HG02970 (cell line): ENCODE results near the gene TTLL6.

Experiments
- ATAC-seq: cut with Tn5 transposase; IDR thresholded peaks from one replicate; pipeline ENCODE4 v1.9.1; 2021; ENCODE audit warnings: mild to moderate bottlenecking, moderate library complexity, moderate number of reproducible peaks; ENCODE audit not compliant: unreplicated experiment, low FRiP score

The TTLL6 gene

GRCh38 chr17:48769009-48769675 lies 47.9 kb downstream of the TTLL6 start:
- no peak for ATAC-seq

GRCh38 chr17:48767263-48767774 lies 49.7 kb downstream of the TTLL6 start:
- no peak for ATAC-seq

DNA sequence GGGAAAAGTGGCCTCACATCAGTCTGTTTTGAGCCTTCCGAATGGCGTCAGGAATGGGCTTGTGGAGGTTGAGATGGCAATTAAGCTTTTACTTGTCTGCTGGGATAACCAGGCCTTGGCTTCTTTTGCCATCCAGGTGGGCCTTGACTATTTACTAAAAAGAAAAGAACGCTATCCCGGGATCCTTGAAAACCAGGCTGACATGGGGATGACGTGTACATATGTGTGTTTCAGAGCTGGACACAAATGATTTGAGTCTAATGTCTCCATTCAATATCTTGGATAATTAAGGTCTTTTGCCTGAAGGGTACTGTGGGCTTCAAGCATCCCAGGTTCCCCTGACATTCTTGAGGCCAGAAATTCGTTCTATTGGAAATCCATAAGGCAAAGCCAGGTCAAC lies 55.9 kb downstream of the TTLL6 start:
- ATAC-seq, result no peak

DNA sequence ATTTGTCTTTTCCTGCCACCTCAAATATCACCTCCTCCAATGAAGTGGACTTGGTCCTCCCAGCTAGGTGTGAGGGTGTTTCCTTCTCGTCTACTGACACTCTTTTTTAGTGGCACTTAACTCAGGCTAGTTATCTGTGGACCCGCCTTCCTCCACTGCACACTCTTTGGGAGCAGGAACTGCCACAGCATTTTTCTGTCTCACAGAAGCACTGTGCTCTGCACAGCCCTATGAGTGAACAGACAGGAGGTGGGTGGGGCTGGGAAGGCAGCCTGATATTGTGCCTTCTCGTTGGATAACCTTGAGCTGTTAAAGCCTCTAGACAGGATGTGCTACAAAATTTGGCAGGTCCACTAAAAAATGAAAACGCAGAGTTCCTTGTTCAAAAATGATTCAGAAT lies 56.6 kb downstream of the TTLL6 start:
- ATAC-seq, result no peak

GRCh38 chr17:48759288-48759687 lies 57.7 kb downstream of the TTLL6 start:
- ATAC-seq, result no peak

- ATAC-seq, result no peak
Measured at GRCh38 chr17:48757524-48757961, 59.5 kb downstream of the TTLL6 start.

DNA sequence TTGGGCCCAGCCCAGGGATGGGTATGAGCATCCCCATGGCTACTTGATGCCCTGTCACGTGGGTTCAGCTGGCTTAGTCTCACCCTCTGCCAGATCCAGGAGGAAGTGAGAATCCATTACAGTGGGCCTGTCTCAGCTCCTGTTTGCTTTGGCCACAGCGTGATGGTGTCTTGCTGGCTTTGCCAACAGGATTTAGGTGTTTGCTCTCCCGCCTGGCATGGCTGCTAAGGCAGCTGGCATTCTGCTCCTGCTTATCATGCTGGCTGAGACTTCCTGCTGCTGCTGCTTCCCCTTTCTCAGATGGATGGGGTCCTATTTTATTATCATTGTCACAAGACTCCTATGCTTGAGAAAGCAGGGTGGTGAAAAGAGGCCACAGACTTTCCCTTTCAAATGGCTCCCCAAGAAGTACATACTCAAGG lies 60.2 kb downstream of the TTLL6 start:
- no peak for ATAC-seq

DNA sequence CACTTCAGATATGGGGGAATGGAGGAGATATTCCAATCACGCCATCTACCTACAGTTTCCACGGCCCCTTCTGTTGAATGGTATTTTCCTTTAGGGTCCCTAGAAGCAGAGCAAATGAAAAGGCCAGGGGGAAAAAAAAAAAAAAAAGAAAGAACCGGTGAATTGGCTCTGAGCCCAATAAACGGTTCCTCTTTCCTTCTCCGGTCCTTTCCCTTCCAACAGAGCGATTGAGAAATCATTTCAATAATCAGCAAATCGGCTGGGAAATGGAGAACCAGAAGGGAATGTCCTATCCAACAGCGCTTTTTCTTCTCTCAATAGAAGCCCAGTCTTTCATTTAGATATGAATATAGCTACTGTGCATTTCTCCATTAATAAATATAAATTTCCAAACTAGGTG lies 61.7 kb downstream of the TTLL6 start:
- no peak for ATAC-seq

GRCh38 chr17:48754500-48755261 lies 62.3 kb downstream of the TTLL6 start:
- ATAC-seq, result no peak

DNA sequence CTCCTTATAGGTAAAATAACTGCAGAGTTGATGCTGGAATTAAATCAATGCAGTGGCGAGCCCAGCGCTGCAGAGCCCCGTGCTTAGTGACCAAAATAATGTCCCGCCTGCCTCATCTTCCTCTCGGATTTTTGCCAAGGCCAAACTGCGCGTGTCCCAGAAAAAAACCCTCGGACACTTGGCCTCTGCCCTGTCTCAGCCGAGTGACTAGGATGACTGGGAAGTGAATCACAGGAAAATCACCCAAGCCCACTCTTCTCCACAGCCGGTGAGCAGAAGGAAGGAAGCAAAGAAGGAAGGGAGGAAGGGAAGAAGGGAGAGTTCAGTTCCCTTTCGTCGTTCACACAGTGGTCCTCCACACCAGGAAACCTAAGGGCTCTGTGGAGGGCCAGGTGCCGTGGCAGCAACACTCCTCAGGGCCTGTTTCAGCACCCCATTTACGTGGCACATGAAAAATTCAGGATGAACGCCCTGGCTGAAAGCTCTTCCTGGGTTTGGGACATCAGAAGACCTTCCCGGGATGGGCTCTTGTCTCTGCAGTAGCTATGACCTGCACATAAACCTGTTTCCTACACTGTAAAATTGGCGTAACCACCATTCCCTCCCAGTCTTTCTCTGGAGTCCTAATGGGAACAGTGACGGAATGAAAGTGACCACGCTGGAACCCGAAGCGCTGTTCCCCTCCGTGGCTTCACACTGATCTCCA lies 63.1 kb downstream of the TTLL6 start:
- no peak for ATAC-seq

DNA sequence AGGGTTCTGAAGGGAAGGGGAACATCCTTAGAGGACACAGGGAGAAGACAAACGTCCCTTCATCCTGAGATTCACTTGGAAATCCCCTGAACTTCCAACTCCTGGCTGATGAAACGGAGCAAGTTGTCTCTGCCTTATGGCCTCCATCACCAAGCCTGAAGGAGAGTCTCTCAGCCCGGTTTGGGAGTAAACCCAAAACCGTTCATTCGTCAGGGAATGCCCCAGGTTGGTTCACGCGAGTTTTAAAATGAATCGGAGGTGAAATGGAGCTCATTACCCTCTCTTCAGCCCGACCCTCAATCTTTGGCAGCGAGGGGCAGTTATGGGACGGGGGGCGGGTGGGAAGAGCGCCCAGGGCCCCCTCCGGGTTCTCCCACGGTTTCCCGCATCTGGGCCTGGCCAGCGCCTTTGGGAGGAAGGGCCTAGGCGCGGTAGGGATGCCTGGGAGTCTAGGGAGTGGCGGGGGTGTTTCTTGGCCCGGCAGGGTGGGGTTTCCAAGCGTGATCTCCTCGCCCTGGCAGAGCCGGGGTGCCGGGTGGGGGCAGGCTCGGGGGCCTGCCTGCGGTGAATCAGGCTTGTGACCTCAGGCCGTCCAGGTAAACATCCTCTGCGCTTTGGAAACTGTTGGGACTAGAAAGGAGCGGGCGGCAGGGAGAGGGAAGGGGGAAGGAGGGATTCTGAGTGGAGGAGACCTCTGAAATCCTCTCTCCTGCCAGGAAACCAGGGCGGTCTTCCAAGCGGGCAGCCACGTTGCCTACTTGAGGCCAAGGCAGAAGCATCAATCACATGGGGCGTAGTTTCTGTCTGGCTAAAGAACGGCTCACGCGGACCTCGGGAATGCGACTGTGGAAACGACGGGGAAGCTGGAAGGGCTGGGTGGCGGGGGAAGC lies 64.4 kb downstream of the TTLL6 start:
- ATAC-seq, result no peak

- no peak for ATAC-seq
Measured at GRCh38 chr17:48751733-48752398, 65.2 kb downstream of the TTLL6 start.

- no peak for ATAC-seq
Measured at GRCh38 chr17:48751172-48751571, 65.9 kb downstream of the TTLL6 start.

DNA sequence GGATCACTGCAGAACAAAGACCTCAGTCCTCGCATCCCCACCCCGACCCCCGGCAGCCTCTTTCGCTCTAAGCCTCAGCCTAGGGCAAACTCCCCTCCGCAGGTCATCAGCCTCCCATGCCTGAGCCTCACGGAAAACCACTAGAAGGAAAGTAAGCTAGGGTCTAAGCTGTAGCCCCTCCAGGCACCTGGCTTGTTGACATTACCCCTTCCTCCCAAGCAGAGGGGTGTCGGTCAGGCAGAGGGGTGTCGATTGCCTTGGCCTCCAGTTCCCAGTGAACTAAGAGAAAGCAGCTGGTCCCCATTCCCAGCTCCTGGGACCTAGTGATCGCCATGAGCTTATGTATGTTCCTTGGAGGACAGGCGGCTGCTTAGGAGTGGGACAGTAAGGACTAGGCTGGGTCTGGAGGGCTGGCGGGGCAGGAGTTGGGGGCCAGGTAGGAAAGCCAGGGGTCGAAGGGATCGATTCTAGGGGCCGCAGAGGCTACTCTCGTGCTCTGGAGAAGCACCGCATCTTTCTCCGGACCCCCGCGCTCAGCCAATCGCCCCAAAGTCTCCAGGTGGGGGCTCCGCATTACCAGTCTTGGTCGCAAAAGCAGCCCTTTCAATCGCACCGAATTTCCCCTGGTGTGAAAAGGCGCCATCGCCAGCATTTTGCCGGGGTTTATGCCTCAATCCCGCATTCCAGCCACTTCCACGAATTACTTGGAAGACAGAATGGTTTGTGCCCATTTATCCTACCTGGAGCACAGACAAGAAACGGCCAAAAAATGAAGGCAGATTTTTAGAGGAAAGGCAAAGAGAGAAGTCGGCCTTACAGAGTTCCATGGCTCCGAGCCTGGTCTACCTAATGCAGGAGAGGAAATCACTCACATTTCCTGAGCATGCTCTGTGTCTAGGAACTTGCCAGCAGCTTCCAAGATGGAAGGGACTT lies 67.1 kb downstream of the TTLL6 start:
- no peak for ATAC-seq

GRCh38 chr17:48748718-48749566 lies 68.1 kb downstream of the TTLL6 start:
- no peak for ATAC-seq

DNA sequence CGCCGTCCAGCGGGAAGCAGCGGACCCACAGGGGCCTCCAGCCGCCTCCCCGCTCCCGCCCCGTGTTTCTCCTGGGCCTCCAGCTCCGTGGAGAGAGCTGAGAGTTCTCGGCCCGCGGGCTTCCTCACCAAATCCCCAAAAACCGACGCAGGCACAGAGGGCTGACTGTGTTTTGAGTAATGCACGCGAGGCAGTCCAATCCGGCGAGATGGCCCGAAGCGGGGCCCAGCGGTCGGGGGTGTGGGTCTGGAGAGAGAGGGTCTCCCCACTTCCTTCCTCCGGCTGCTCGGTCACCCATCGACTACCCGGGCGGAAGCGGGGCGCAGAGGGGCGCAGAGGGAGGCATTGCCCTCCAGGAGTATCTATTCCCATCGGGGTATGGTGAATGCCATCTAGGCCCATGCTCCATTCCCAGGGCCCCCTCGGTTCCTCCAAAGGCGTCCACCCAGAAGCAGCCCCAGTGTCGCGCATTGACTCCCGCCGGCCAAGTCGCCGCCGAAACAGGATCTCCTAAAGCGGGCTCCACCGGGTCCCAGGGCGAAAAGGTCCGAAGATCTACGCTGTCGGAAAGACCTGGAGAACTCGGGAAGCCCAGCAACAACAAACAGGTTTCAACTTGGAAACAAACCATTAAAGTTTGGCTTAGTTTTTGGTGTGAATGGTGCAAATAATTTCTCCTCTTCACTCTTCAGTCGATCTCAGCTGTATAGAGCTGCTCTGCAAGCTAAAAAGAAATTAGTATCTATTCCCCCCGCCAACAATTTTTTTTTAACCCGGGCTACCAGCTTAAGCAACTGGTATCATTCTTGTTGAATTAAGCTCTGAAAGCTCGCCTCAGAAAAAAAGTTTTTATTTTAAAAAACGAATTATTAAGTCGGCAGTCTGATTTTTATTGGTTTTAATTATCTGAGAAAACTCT lies 69.3 kb downstream of the TTLL6 start:
- no peak for ATAC-seq
